GM06990 (cell line): ENCODE results near the gene GP9.
"Not testable (repeated sequence)": the region's sequence is repeated elsewhere in the genome, so short reads cannot be mapped to it uniquely, and the experiment has no call there.

Experiments used
- DNase-seq: peaks from one replicate; pipeline ENCODE4 v3.0.0-alpha.2; 2011; ENCODE audit not compliant: insufficient read length; ENCODE audit errors: extremely low read depth
- H3K27me3 ChIP-seq: replicated peaks from 2 replicates; pipeline ENCODE4 v1.6.0; 2011; ENCODE audit warnings: low read length; ENCODE audit not compliant: control insufficient read depth, insufficient read depth
- H3K36me3 ChIP-seq: 2 replicates; pipeline ENCODE4 v1.5.1; 2011; ENCODE audit warnings: low read length; ENCODE audit not compliant: control insufficient read depth, insufficient read depth
- H3K4me3 ChIP-seq: replicated peaks from 2 replicates; pipeline ENCODE4 v1.5.1; 2011; ENCODE audit warnings: low read depth, mild to moderate bottlenecking, control low read depth, low read length
- CTCF ChIP-seq: IDR thresholded peaks from 2 replicates; pipeline ENCODE4 v1.5.1; 2011; ENCODE audit warnings: low read length, control low read depth, mild to moderate bottlenecking, inconsistent platforms; ENCODE audit not compliant: insufficient read depth, poor library complexity, severe bottlenecking

The GP9 gene

GRCh38 chr3:129082026-129082425 is 21.4 kb downstream of the GP9 start:
- no peak for DNase-seq
- TF ChIP-seq CTCF: no peak
- Histone ChIP-seq H3K27me3 (no peaks in the 10 kb centered on the region), H3K36me3 (no peaks in the 10 kb centered on the region), H3K4me3 (no peak overlapping the region)

- DNase-seq: no peak
- no peak for TF ChIP-seq CTCF
- H3K36me3 ChIP-seq: no peaks in the 10 kb centered on the region
- no peak overlapping the region for H3K4me3 ChIP-seq
- no peaks in the 10 kb centered on the region for H3K27me3 ChIP-seq
Observed at GRCh38 chr3:129084501-129084900, 23.9 kb downstream of the GP9 start.

GRCh38 chr3:129085165-129085715 is 24.7 kb downstream of the GP9 start:
- no peaks in the 10 kb centered on the region for H3K36me3 ChIP-seq
- H3K4me3 ChIP-seq: no peak overlapping the region
- DNase-seq: no peak
- H3K27me3 ChIP-seq: no peaks in the 10 kb centered on the region
- no peak for TF ChIP-seq CTCF

GRCh38 chr3:129085818-129086217 is 25.2 kb downstream of the GP9 start:
- TF ChIP-seq CTCF: no peak
- Histone ChIP-seq H3K36me3 (no peaks in the 10 kb centered on the region), H3K27me3 (no peaks in the 10 kb centered on the region), H3K4me3 (no peak overlapping the region)
- DNase-seq: no peak

GRCh38 chr3:129087138-129087702 is 26.6 kb downstream of the GP9 start:
- peaks cover 3% of the 10 kb centered on the region; the same call in 1 of the 2 replicates for H3K36me3 ChIP-seq
- no peak for TF ChIP-seq CTCF
- H3K4me3 ChIP-seq: no peak overlapping the region
- no peak for DNase-seq
- H3K27me3 ChIP-seq: no peaks in the 10 kb centered on the region

GRCh38 chr3:129087904-129088303 is 27.3 kb downstream of the GP9 start:
- H3K4me3 ChIP-seq, DNase-seq, H3K36me3 ChIP-seq, H3K27me3 ChIP-seq: not testable (repeated sequence)

GRCh38 chr3:129088312-129088711 is 27.7 kb downstream of the GP9 start:
- not testable (repeated sequence) for H3K27me3 ChIP-seq, H3K36me3 ChIP-seq, DNase-seq, H3K4me3 ChIP-seq
